ENCODE results near the gene MGAM2. TPM values are rescaled to one million over a fixed set of nuclear protein-coding genes. Genes with fewer than 3 reads are reported as not detected.

The MGAM2 gene
- total RNA-seq, 4 donors from 2014 or later, result 8.4 to 84.5 (median 46.8) TPM

- no peak for DNase-seq
- no peaks in the 10 kb centered on the region for H3K4me1 ChIP-seq
- WGBS, 2 donors (ENCODE audit: low coverage in 1 of 2), result 67 to 70% methylated on average over 8 of the region's 8 CpGs
- H3K9me3 ChIP-seq, result no peaks in the 10 kb centered on the region
- intact Hi-C loops (cut with DNase I; ENCODE audit: low total_unique reads), result no loop called here
- H3K27ac ChIP-seq, result no peak overlapping the region
- TF ChIP-seq POLR2AphosphoS5 (IDR thresholded peaks at IDR 0.05), result no peak
- TF ChIP-seq, protein P1, sequence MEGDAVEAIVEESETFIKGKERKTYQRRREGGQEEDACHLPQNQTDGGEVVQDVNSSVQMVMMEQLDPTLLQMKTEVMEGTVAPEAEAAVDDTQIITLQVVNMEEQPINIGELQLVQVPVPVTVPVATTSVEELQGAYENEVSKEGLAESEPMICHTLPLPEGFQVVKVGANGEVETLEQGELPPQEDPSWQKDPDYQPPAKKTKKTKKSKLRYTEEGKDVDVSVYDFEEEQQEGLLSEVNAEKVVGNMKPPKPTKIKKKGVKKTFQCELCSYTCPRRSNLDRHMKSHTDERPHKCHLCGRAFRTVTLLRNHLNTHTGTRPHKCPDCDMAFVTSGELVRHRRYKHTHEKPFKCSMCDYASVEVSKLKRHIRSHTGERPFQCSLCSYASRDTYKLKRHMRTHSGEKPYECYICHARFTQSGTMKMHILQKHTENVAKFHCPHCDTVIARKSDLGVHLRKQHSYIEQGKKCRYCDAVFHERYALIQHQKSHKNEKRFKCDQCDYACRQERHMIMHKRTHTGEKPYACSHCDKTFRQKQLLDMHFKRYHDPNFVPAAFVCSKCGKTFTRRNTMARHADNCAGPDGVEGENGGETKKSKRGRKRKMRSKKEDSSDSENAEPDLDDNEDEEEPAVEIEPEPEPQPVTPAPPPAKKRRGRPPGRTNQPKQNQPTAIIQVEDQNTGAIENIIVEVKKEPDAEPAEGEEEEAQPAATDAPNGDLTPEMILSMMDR (IDR thresholded peaks at IDR 0.05), result no peak
- TF ChIP-seq POLR2A (IDR thresholded peaks at IDR 0.05), result no peak
- no peak for TF ChIP-seq EP300 (IDR thresholded peaks at IDR 0.05; ENCODE audit: low read depth)
- H3K4me3 ChIP-seq, result no peak overlapping the region
- in situ Hi-C loops (cut with MboI; ENCODE audit: low pct_ligation_motif_present in 1 of 4, low pct_unique_long_range_greater_than_20kb in 1 of 4, low sequenced_read_pairs in 3 of 4), result no loop called here
- no peaks in the 10 kb centered on the region for H3K36me3 ChIP-seq
- no peaks in the 10 kb centered on the region for H3K27me3 ChIP-seq
These were observed 152.3 kb downstream of the MGAM2 start for GRCh38 chr7:142263598-142264380.

Other genes starting within 250 kb of the MGAM2 start
- gene OR9A4, start 195.3 kb upstream of the MGAM2 start, total RNA-seq, result not detected
- gene CLEC5A, start 164.7 kb upstream of the MGAM2 start, total RNA-seq, result under 1 TPM in 1 of 4 donors, not detected in 3; 0.48 TPM
- not detected for gene TAS2R38, start 137.9 kb upstream of the MGAM2 start, total RNA-seq
- gene MGAM, start 115.8 kb upstream of the MGAM2 start, total RNA-seq, result 1 to 10 TPM in 3 of 4 donors, under 1 TPM in 1; 0.20 to 6.4 (median 2.0) TPM
- gene PRSS58, start 146.3 kb downstream of the MGAM2 start, total RNA-seq, result not detected

Data from transverse colon (tissue), 4 donors.